Measurements from ENCODE around the gene INTS3.

Gene INTS3

DNA sequence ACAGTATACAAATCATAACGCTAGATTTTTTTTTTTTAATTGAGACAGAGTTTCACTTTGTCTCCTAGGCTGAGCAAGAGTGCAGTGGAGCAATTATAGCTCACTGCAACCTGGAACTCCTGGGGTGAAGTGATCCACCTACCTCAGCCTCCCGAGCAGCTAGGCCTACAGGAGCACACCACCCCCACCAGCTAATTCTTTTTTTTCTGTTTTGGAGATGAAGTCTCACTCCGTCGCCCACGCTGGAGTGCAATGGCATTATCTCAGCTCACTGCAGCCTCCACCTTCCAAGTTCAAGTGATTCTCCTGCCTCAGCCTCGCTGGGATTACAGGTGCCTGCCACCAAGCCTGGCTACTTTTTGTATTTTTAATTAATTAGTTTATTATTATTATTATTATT is 28.1 kb upstream of the INTS3 start:
- no peak for TF ChIP-seq TAF1 (IDR thresholded peaks at IDR 0.05; ENCODE audit: low read depth)
- TF ChIP-seq FOXM1 (IDR thresholded peaks at IDR 0.05; ENCODE audit: borderline replicate concordance, low read depth): no peak
- TF ChIP-seq NFIC (IDR thresholded peaks at IDR 0.05): no peak
- TF ChIP-seq EGR1 (IDR thresholded peaks at IDR 0.05): no peak
- TF ChIP-seq REST (IDR thresholded peaks at IDR 0.05; ENCODE audit: low read depth): no peak

DNA sequence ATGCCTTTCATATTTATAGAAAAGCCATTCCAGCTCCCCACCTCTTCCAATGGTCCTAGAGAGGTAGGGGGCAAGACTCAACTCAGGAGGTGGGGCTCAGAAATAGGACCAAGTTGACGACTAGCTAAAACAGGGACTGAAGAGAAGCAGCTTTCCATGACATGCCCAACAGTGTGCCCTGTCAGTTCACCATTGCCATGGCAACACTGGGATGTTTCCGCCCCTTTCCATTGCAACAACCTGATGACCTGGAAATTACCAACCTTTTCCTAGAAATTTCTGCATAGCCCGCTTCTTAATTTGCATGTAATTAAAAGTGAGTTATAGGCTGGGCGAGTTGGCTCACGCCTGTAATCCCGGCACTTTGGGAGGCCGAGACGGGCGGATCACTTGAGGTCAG is 22.4 kb upstream of the INTS3 start:
- TF ChIP-seq FOXM1 (IDR thresholded peaks at IDR 0.05; ENCODE audit: borderline replicate concordance, low read depth) (no peak), RAD21 (IDR thresholded peaks at IDR 0.05; ENCODE audit: low read depth) (no peak), MAX (IDR thresholded peaks at IDR 0.05) (no peak), REST (IDR thresholded peaks at IDR 0.05; ENCODE audit: low read depth) (no peak), CREB1 (IDR thresholded peaks at IDR 0.05; ENCODE audit: low read depth) (no peak), ZBTB7A (IDR thresholded peaks at IDR 0.05; ENCODE audit: low read depth) (no peak), YY1 (IDR thresholded peaks at IDR 0.05; ENCODE audit: low read depth) (no peak), CEBPB (IDR thresholded peaks at IDR 0.05) (no peak), EP300 (IDR thresholded peaks at IDR 0.05; ENCODE audit: borderline replicate concordance) (no peak), TAF1 (IDR thresholded peaks at IDR 0.05; ENCODE audit: low read depth) (no peak), EGR1 (IDR thresholded peaks at IDR 0.05) (no peak), NFIC (IDR thresholded peaks at IDR 0.05) (no peak), TCF12 (IDR thresholded peaks at IDR 0.05; ENCODE audit: low read depth) (no peak), TEAD4 (IDR thresholded peaks at IDR 0.05) (no peak)
- TF ChIP-seq, protein P1, sequence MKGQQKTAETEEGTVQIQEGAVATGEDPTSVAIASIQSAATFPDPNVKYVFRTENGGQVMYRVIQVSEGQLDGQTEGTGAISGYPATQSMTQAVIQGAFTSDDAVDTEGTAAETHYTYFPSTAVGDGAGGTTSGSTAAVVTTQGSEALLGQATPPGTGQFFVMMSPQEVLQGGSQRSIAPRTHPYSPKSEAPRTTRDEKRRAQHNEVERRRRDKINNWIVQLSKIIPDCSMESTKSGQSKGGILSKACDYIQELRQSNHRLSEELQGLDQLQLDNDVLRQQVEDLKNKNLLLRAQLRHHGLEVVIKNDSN (IDR thresholded peaks at IDR 0.05): no peak

- TF ChIP-seq EP300 (IDR thresholded peaks at IDR 0.05; ENCODE audit: borderline replicate concordance) (no peak), FOXM1 (IDR thresholded peaks at IDR 0.05; ENCODE audit: borderline replicate concordance, low read depth) (no peak), REST (IDR thresholded peaks at IDR 0.05; ENCODE audit: low read depth) (no peak), CREB1 (IDR thresholded peaks at IDR 0.05; ENCODE audit: low read depth) (no peak), EGR1 (IDR thresholded peaks at IDR 0.05) (no peak), NFIC (IDR thresholded peaks at IDR 0.05) (no peak), RAD21 (IDR thresholded peaks at IDR 0.05; ENCODE audit: low read depth) (no peak), TAF1 (IDR thresholded peaks at IDR 0.05; ENCODE audit: low read depth) (no peak), TCF12 (IDR thresholded peaks at IDR 0.05; ENCODE audit: low read depth) (no peak), TEAD4 (IDR thresholded peaks at IDR 0.05) (no peak), MAX (IDR thresholded peaks at IDR 0.05) (no peak), CEBPB (IDR thresholded peaks at IDR 0.05) (no peak), YY1 (IDR thresholded peaks at IDR 0.05; ENCODE audit: low read depth) (no peak)
Measured at GRCh38 chr1:153711026-153711425, 16.8 kb upstream of the INTS3 start.

DNA sequence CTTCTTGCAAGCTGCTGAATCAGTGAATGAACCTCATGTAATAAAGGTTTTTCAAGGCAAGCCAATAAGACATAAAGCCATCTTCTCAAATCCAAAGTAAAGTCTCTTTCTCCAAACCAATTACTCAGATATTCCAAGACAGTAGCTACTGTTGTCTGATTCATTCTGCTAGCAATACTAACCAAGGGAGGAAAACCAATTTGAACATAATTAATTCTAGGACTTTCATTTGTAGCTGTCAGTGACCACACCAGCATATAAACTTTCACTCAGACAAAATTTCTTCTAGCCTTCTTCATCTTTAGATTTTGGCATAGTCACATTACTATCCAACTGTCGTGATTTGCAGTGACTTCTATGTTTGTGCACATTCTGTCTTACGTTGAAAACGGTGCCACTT is 10.5 kb upstream of the INTS3 start:
- TF ChIP-seq CEBPB (IDR thresholded peaks at IDR 0.05): no peak
- TF ChIP-seq TEAD4 (IDR thresholded peaks at IDR 0.05): no peak
- no peak for TF ChIP-seq YY1 (IDR thresholded peaks at IDR 0.05; ENCODE audit: low read depth)
- TF ChIP-seq, protein P1 (IDR thresholded peaks at IDR 0.05): no peak
- no peak for TF ChIP-seq FOXM1 (IDR thresholded peaks at IDR 0.05; ENCODE audit: borderline replicate concordance, low read depth)
- no peak for TF ChIP-seq RAD21 (IDR thresholded peaks at IDR 0.05; ENCODE audit: low read depth)
- TF ChIP-seq MAX (IDR thresholded peaks at IDR 0.05): no peak
- no peak for TF ChIP-seq EGR1 (IDR thresholded peaks at IDR 0.05)
- no peak for TF ChIP-seq TAF1 (IDR thresholded peaks at IDR 0.05; ENCODE audit: low read depth)
- TF ChIP-seq TCF12 (IDR thresholded peaks at IDR 0.05; ENCODE audit: low read depth): no peak
- TF ChIP-seq ZBTB7A (IDR thresholded peaks at IDR 0.05; ENCODE audit: low read depth): no peak
- TF ChIP-seq EP300 (IDR thresholded peaks at IDR 0.05; ENCODE audit: borderline replicate concordance): no peak
- no peak for TF ChIP-seq CREB1 (IDR thresholded peaks at IDR 0.05; ENCODE audit: low read depth)
- TF ChIP-seq REST (IDR thresholded peaks at IDR 0.05; ENCODE audit: low read depth): no peak
- no peak for TF ChIP-seq NFIC (IDR thresholded peaks at IDR 0.05)
